Stimulated activated CD4-positive, alpha-beta T cell treated with anti-CD3 and anti-CD28 coated beads, Interleukin-4, amount 100 ng/mL, for 48 hours (primary cell): ENCODE results near the gene RPS6KL1.

ENCODE experiments used
- DNase-seq, 2 donors: peaks; one replicate each; pipeline ENCODE4 v3.0.0-alpha.2; 2020; ENCODE audit warnings: low read depth in 2 of 2

Gene RPS6KL1

DNA sequence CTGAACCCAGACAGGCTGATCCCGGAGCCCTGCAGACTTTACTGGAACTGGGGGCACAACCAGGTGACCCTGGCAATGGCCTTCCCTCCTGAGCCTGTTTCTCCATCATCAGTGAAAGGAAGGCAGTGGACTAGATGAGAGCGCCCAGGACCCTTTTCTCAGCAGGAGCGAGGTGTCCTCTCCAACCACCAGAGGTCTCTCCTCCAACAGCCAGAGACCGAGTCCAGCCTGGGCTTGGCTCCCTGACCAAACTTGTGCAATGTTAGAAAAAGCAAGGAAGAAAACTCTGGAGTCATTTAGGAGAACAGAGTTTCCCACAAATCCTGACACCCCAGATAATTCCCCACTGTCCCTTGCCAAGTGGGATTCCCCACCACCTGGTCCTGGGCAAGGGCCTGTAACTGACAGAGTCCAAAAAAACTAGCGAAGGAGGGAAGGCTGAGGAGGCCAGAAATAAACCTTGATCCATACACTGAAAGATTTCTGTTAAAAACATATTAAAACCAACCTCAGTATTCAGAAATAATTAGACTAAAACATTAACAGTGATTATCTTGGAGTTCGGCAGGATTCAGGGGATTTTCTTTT, 9.0 kb downstream of the RPS6KL1 start:
- DNase-seq: no peak

DNA sequence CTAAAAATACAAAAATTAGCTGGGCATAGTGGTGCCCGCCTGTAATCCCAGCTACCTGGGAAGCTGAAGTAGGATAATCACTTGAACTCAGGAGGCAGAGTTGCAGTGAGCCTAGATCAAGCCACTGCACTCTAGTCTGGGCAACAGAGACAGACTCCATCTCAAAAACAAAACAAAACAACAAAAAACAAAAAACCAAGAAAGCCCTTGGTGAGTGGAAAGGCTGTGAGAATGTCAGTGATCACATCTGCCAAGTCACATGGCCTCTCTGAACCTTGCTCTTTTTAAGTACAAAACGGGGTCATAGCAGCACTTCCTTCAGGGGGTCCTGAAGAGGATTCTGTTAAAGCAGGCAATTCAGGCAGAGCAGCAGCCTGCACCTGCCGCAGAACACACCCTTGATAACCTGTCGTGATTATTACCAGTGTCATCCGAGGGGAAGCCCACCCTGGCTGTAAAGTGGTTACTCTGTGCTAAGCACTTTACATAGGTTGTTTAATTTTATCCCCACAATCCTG, 9.6 kb downstream of the RPS6KL1 start:
- DNase-seq: no peak

- no peak for DNase-seq
Observed at GRCh38 chr14:74912801-74913200, 10.3 kb downstream of the RPS6KL1 start.

DNA sequence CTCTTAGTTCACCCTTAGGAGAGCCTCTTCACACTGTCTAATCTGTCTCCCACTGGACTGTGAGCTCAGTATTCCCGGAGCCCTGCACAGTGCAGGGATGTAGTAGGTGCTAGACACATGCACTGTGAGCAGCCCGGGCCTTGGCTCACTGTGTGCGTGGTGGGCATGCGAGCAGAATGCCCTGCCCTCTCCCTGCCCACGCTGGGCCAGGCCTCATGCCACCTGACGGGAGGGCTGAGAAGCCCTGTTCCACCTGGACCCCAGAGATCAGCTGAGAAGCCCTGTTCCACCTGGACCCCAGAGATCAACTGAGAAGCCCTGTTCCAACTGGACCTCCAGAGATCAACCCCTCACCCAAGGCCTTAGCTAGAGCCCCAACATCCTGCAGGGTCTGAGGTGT, 10.9 kb downstream of the RPS6KL1 start:
- DNase-seq: no peak

DNA sequence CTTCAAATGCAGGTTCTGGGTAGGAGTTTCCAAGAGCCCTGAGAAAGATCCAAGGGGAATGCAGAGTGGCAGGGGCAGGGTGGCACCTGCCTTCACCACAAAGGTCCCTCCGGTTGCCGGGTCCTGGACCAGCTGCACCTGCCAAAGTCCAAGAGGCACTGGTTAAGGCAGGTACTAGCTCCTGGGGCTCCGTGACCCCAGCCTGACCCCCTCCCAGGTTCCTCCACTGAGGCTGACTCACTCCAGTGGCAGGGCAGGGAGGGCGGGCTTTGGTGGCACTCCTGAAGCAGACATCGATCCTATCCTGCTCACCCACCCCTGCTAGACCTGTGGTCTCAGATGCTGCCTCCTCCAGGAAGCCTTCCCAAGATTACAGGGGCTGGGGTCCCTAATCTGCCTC, 11.4 kb downstream of the RPS6KL1 start:
- no peak for DNase-seq

- no peak for DNase-seq
Observed at GRCh38 chr14:74911221-74911620, 11.8 kb downstream of the RPS6KL1 start.

DNA sequence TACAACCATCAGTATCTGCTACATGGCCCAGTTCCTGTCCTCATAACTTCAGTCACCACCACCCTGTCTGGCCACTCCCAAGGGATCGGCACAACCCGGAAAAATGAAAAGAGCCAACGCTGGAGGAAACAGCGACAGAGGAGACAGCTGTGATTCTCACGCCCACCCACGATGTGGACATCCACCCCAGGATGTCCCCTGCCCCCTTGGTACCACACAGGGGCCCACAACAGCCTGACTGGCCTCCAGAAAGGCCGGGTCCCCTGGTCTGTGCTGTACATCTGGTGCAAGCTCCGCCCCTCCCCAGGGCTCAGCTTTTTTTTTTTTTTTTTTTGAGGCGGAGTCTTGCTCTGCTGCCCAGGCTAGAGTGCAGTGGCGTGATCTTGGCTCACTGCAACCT, 12.5 kb downstream of the RPS6KL1 start:
- DNase-seq: no peak

DNA sequence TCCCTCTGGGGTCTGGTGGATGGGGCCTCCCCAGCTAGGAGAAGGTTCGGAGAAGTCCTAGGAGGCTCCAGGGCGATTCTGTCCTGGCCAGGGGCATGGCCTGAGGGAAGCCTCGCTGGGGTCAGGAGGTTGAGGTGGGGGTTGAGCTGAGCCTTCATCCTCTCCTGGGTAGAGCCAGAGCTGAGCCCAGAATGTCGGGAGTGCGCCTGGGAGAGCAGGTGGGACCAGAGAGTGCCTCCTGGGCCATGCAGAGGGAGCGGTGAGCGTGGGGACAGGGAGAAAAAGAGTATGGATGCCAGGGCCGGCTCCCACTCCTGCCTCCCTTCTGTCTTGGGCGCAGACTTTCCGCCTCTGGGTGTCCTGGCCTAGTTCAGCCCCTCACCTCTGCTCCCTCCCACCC, 13.1 kb downstream of the RPS6KL1 start:
- DNase-seq: no peak

DNA sequence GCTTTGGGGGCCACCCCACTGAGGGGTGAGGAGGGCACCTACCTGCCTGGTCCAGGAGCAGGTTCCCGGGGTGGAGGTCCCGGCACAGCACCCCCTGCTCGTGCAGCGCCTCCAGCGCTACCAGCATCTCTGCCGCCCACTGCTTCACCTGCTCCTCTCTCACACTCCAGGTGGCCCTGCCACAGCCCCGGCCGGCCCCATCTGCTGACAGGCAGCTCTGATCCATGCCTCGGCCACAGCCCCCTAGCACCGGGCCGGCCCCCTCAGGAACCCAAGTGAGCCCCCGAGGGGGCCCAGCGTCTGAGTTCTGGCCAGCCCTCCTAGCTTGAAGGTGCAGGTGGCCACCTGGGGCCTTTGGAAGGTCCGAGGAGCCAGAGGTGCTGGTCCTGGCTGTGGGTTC, 13.6 kb downstream of the RPS6KL1 start:
- DNase-seq: no peak

DNA sequence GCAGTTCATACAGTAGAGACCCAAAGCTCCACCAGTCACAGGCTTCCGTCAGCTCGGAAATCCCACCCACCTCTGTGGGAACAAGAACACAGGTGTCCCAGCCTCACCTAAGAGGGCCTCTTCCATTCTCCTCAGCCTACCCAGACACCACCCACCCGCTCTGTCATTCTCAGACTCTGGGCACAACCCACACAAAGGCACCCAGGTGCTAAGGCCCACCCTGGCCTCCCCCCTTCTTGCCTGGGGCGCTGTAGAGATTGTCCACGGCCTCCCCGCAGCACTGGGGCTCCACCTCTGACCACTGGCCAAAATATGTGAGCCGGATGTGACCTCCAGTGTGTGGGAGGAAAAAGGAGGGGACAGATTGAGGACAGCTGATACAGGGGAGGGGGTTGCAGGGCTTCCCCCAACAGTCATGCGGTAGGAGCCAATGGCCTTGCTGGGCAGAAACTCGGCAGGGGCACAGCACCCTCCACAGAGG, 14.2 kb downstream of the RPS6KL1 start:
- DNase-seq: no peak

GRCh38 chr14:74907744-74908143, 15.3 kb downstream of the RPS6KL1 start:
- no peak for DNase-seq

DNA sequence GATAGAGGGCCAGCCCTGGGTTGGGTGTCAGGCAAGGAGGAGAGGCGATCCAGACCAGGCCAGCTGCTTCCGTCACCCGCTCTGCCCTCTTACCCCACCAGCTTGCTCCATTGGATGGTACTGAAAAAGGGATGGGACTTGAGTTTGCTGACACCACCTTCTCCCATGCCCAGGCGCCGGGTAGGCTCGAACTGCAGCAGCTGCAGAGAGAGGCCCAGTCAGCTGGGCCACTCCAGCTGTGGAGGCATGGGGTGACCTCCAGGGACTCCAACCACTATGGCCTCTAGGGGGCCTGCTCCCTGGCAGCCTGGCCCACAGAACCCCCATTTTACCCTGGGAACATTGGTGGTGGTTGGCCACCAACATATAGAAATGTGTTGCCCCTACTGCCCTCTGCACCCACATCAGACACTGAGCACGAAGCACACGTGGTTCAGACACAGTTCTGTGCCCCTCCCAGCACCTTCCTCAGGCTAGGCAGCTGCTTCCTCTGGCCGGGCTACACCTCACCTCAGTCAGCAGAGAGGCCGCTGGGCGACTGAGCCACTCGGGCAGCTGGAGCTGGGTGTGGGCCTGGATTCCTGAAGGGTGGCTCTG, 16.0 kb downstream of the RPS6KL1 start:
- no peak for DNase-seq

- peak; percentile 68 to 83 for DNase-seq
Observed at GRCh38 chr14:74905595-74906142, 17.4 kb downstream of the RPS6KL1 start.

DNA sequence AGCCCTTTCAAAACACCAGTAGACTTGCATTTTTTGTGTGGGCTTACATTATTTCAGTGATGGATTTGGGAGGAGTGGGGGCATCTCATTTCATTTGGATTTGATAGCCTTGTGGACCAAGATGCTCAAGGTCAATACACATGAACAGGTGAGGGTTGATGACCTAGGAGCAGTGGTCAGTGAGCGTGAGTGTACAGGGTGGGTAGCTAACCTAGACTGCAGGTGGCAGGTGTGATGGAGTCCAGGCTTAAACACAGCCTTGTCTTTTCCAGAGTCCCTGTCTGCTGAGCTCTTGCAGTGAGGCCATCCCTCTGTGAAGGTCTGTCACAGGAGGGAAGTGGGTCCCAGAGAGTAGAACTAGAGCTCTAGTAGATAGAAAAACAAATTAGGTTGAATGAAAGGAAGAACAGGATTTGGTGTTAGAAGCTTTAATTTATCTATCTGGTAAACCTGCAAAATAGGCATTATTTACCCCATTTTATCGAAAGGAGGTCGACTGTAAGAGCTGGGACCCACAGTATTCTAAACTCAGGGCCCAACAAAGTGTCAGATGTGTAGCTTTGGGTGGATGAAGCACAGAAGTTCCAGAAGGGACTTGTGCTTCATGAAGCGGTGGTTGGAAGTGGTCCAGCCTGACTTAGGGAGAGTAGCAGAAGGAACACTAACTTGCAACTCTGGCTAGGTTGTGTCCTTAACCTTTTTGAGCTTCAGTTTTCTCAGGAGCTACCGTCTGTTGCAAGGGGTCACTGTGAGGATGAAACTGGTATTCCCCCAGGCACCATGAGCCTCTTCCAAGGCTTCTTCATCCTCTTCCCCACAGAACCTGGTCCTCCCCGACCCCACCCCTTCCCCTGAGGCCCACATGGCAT, 18.2 kb downstream of the RPS6KL1 start:
- DNase-seq: no peak

GRCh38 chr14:74902941-74903705, 19.9 kb downstream of the RPS6KL1 start:
- DNase-seq: no peak

GRCh38 chr14:74898694-74899093, 24.4 kb downstream of the RPS6KL1 start:
- no peak for DNase-seq

- no peak for DNase-seq
Observed at GRCh38 chr14:74898083-74898482, 25.0 kb downstream of the RPS6KL1 start.

DNA sequence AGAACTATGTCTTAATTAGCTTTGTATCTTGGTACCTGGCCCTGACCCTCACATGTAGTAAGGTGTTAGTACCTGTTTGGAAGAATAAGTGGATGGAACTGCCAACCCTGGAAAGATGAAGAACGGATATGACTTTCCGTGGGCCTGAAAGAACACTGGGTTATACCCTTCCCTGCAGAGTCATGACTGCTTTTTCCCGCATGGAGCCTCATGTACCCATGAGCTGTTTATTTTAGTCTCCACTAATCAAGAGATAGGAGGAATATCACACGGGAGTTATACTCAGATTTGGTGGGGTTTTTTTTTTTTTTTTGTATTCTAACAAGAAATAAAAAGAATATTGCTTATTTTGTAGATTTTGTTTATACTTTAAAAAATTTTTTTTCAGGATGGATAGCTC, 25.4 kb downstream of the RPS6KL1 start:
- DNase-seq: no peak

DNA sequence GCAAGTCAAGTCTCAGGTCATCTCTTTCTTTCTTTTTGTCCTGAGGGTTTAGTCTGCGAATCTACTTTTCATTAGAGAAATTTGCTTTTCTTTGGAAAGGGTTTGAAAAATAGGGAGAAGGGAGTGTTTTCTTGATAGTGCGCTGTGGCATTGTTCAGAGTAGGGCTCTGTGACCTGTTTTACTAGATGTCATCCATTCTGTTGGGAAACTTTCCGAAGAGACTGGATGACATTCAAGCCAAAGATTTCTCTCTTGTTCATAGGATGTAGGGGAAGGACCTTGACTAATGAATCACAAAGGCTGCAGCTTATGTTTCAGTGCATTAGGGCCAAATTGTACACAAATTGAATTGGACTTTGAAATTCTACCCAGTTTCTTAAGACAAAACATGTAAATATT, 26.7 kb downstream of the RPS6KL1 start:
- DNase-seq: no peak

DNA sequence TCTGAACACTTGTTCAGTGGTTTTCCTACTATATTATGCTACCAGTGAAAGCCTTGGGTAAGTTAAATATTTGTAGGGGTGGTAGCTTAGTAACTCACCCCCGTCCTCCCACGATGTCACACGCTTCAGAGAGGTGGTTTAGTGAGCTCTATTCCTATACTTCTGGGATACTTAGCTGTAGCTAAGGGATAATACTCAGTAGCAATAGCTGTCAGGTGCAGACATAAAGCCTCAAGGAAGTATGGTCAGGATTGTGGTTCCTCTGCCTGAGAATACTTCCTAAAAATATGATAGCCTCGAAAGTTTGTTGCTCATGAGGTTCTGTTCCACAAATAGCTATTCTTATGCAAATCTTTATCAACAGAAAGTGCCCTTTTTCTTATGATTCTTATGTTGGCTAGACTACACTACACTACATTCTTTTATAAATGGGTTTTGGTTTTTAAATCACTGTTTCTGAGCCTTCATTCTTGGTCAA, 29.4 kb downstream of the RPS6KL1 start:
- no peak for DNase-seq

- DNase-seq: no peak
Observed at GRCh38 chr14:74892745-74893144, 30.3 kb downstream of the RPS6KL1 start.

GRCh38 chr14:74891870-74892269, 31.2 kb downstream of the RPS6KL1 start:
- DNase-seq: no peak
